Transverse colon (tissue), 3 donors: ENCODE data around the gene CDK5RAP2.

ENCODE experiments used
- EP300 ChIP-seq: sonication (generic); formaldehyde crosslinking; IDR thresholded peaks from one replicate; pipeline ENCODE4 v1.6.1; 2017; ENCODE audit warnings: antibody characterized with exemption, low read depth
- POLR2A ChIP-seq: fragments of 450-650 bp; IDR thresholded peaks from one replicate; pipeline ENCODE4 v1.6.1; 2016; ENCODE audit warnings: antibody characterized with exemption, mild to moderate bottlenecking, moderate library complexity
- TF ChIP-seq, protein P1 (sequence below), 5 experiments: fragments of 200-600 bp in 3 of 5; fragments of 450-650 bp in 2 of 5; sonication (generic) in 3 of 5; IDR thresholded peaks; 1 replicate in 2 of 5; 2 replicates in 3 of 5; pipeline ENCODE4 v1.5.1; 2016 to 2017; ENCODE audit warnings: antibody characterized with exemption in 5 of 5, inconsistent platforms in 3 of 5, mild to moderate bottlenecking in 2 of 5, moderate library complexity in 1 of 5

DNA sequence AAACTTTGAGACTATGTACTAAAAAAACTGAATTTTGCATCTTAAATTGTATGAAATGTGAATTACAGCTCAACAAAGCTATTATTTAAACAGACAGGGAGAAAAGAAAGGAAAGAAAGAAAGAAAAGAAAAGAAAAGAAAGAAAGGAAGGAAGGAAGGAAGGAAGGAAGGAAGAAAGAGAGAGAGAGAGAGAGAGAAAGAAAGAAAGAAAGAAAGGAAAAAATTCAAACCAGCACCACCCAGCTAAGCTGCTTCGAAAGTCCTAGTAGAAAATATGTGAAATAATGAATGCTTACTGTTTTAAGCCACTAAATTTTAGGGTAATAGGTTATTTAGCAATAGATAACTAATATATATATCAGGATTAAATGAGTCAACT, 31.7 kb upstream of the CDK5RAP2 start:
- TF ChIP-seq, protein P1, sequence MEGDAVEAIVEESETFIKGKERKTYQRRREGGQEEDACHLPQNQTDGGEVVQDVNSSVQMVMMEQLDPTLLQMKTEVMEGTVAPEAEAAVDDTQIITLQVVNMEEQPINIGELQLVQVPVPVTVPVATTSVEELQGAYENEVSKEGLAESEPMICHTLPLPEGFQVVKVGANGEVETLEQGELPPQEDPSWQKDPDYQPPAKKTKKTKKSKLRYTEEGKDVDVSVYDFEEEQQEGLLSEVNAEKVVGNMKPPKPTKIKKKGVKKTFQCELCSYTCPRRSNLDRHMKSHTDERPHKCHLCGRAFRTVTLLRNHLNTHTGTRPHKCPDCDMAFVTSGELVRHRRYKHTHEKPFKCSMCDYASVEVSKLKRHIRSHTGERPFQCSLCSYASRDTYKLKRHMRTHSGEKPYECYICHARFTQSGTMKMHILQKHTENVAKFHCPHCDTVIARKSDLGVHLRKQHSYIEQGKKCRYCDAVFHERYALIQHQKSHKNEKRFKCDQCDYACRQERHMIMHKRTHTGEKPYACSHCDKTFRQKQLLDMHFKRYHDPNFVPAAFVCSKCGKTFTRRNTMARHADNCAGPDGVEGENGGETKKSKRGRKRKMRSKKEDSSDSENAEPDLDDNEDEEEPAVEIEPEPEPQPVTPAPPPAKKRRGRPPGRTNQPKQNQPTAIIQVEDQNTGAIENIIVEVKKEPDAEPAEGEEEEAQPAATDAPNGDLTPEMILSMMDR (IDR thresholded peaks at IDR 0.05): no peak
- TF ChIP-seq EP300: no peak
- TF ChIP-seq POLR2A: no peak
